GM12891 (cell line): ENCODE measurements around the gene KLK13.

Experiments
- DNase-seq: peaks from one replicate; pipeline ENCODE4 v3.0.0; 2011; ENCODE audit warnings: low spot score; ENCODE audit not compliant: insufficient read length
- FAIRE-seq: peaks from 2 replicates; lab custom pipeline; 2011; peaks lifted over from hg19 to GRCh38; lab: Jason Lieb, UNC
- PAX5 ChIP-seq: IDR thresholded peaks from 2 replicates; pipeline ENCODE4 v1.6.1; 2011; ENCODE audit warnings: low read length, moderate library complexity, mild to moderate bottlenecking; ENCODE audit not compliant: insufficient read depth, severe bottlenecking
- POLR2A ChIP-seq: IDR thresholded peaks from 2 replicates; pipeline ENCODE4 v1.6.1; 2011; ENCODE audit warnings: low read depth, low read length, control low read depth
- POLR2AphosphoS5 ChIP-seq: IDR thresholded peaks from 2 replicates; pipeline ENCODE4 v1.6.1; 2011; ENCODE audit warnings: low read depth, low read length, control low read depth
- POU2F2 ChIP-seq: IDR thresholded peaks from 2 replicates; pipeline ENCODE4 v1.6.1; 2011; ENCODE audit warnings: low read depth, mild to moderate bottlenecking, control low read depth, low read length, moderate library complexity
- SPI1 ChIP-seq: IDR thresholded peaks from 2 replicates; pipeline ENCODE4 v1.6.1; 2011; ENCODE audit warnings: low read depth, low read length, control low read depth
- TAF1 ChIP-seq: IDR thresholded peaks from 2 replicates; pipeline ENCODE4 v1.6.1; 2011; ENCODE audit warnings: low read depth, low read length, control low read depth

The KLK13 gene

DNA sequence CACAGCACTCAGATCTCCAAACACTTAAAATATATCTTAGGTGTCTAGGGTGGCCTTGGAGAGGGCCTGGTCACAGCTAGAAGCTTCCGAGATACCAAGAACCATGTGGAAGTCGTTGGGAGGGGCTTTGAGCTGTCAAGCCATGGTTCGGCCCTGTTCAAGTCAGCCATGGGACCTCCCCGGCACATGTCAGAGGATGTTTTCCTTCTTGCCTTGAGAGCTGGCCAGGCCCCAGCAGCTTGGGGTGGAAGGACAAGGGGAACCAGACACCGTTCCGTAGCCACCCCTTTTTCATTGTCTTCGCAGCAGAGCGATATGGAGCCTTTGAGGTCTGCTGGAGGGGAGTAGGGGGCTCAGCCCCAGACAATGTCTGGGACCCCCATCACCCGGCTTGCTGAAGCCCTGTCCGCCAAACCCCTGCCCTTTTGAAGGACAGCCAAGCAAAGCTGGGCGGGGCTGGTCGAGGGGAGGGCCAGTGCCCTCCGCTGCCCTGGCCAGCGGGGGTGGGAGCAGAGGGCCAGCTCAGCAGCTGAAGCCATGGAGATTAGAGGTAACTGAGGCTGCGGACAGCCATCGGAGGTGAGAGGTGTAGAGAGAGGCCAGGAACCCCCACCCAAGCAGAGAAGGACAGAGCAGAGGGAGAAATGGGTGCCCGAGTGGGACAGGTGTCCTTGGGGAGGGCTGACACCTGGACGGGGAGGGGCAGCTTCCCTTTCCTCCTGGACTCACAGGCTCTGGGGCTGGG is 38.9 kb downstream of the KLK13 start:
- no peak for DNase-seq
- TF ChIP-seq POLR2AphosphoS5 = no peak
- no peak for TF ChIP-seq SPI1
- TF ChIP-seq POLR2A = no peak
- no peak for TF ChIP-seq PAX5
- no peak for TF ChIP-seq POU2F2
- TF ChIP-seq TAF1 = no peak
- no peak for FAIRE-seq

GRCh38 chr19:51025401-51025800 is 39.5 kb downstream of the KLK13 start:
- TF ChIP-seq TAF1 = no peak
- TF ChIP-seq POU2F2 = no peak
- no peak for TF ChIP-seq SPI1
- no peak for TF ChIP-seq PAX5
- TF ChIP-seq POLR2A = no peak
- TF ChIP-seq POLR2AphosphoS5 = no peak
- DNase-seq (no peak), FAIRE-seq (no peak)

- FAIRE-seq = no peak
- DNase-seq = no peak
These were observed 40.0 kb downstream of the KLK13 start for GRCh38 chr19:51024924-51025323.

DNA sequence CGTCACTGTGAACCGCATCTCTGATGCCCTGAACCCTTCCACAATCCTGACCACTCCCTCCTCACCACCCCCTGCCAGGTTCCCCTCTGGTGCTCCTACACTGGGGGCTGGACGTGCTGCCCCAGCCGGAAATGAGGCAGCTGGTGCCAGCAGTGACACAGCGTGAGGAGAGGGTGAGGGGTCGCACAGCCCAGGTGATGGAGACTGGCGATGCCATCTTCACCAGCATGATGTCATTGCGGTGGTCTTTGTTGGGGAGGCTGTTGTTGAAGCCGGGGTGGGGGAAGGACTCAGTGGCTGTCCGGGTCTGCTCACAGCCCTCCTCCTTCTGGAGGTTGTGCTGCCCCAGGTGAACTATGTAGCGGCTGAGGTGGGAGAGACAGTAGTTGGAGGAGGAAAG is 40.9 kb downstream of the KLK13 start:
- no peak for DNase-seq
- TF ChIP-seq TAF1 (no peak), PAX5 (no peak), POLR2AphosphoS5 (no peak), POLR2A (no peak), SPI1 (no peak), POU2F2 (no peak)
- no peak for FAIRE-seq

More at GRCh38 chr19:51024924-51025323, 40.0 kb downstream of the KLK13 start:
- TF ChIP-seq POLR2AphosphoS5 (no peak), SPI1 (no peak), POLR2A (no peak), TAF1 (no peak), PAX5 (no peak), POU2F2 (no peak)

- DNase-seq (no peak), FAIRE-seq (no peak)
- no peak for TF ChIP-seq POU2F2
- no peak for TF ChIP-seq PAX5
- no peak for TF ChIP-seq POLR2A
- TF ChIP-seq TAF1 = no peak
- no peak for TF ChIP-seq POLR2AphosphoS5
- TF ChIP-seq SPI1 = no peak
These were observed 42.4 kb downstream of the KLK13 start for GRCh38 chr19:51022526-51022925.

DNA sequence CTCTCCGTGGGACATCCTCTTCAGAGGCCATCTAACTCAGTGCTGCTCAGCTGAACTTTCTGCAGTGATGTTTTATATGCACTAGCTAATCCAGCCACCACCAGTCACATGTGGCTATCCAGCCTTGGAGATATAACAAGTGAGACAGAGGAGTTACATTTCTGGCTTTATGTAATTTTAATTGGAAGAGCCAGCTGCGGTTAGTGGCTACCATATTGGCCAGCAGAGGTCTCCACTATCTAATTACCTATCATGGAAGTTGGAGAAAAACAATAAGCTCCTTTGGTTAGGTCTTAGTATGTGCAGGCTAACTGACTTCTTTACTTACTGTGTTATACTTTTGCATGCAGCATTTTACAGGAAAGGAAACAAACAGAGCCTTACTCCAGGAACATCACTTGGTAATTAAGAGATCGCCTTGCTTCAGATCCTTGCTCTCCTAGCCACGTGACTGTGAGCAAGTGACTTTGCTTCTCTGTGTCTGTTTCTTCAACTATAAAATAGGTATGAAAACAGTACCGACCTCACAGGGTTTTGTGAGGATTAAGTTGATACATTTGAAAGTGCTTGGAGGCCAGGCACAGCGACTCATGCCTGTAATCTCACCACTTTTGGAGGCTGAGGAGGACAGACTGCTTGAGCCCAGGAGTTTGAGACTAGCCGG is 43.8 kb downstream of the KLK13 start:
- DNase-seq = no peak
- FAIRE-seq = no peak
- TF ChIP-seq POU2F2 = no peak
- no peak for TF ChIP-seq POLR2AphosphoS5
- TF ChIP-seq TAF1 = no peak
- TF ChIP-seq PAX5 = no peak
- no peak for TF ChIP-seq SPI1
- TF ChIP-seq POLR2A = no peak

GRCh38 chr19:51019544-51019925 is 45.4 kb downstream of the KLK13 start, which contains the start of gene KLK10:
Gene KLK10, minus strand, starts transcription at chr19:51019709. Its CDS starts 579 bp downstream, at chr19:51019130.
- no peak for FAIRE-seq
- no peak for DNase-seq
- TF ChIP-seq POU2F2 (no peak), PAX5 (no peak), POLR2AphosphoS5 (no peak), POLR2A (no peak), TAF1 (no peak), SPI1 (no peak)

GRCh38 chr19:51018745-51019543 is 45.9 kb downstream of the KLK13 start:
- FAIRE-seq (no peak), DNase-seq (no peak)
- TF ChIP-seq PAX5 (no peak), POLR2AphosphoS5 (no peak), TAF1 (no peak), POLR2A (no peak), SPI1 (no peak), POU2F2 (no peak)
